Transverse colon (tissue), 4 donors: ENCODE data around the gene IKZF2. TPM values are rescaled to one million over a fixed set of nuclear protein-coding genes. Genes with fewer than 3 reads are reported as not detected.

Source experiments
- DNase-seq: peaks from one replicate; pipeline ENCODE4 v3.0.0-alpha.2; 2019
- H3K27ac ChIP-seq, 4 donors: fragments of 200-600 bp; sonication (generic); 2 replicates each; pipeline ENCODE4 v1.5.1; 2016 to 2018; ENCODE audit warnings: inconsistent platforms in 4 of 4
- H3K27me3 ChIP-seq: fragments of 200-600 bp; sonication (generic); 2 replicates; pipeline ENCODE4 v1.5.1; 2017; ENCODE audit warnings: inconsistent platforms
- H3K36me3 ChIP-seq, 4 donors: fragments of 200-600 bp; sonication (generic); 2 replicates each; pipeline ENCODE4 v1.5.1; 2017 to 2019; ENCODE audit warnings: inconsistent platforms in 4 of 4
- H3K4me1 ChIP-seq, 4 donors: fragments of 200-600 bp; sonication (generic); 2 replicates each; pipeline ENCODE4 v1.5.1; 2017 to 2020; ENCODE audit warnings: inconsistent platforms in 4 of 4
- H3K4me3 ChIP-seq, 4 donors: fragments of 200-600 bp; sonication (generic); 1 replicate in 1 of 4; 2 replicates in 3 of 4; pipeline versions ENCODE4 v1.5.1 to v1.6.1; 2017 to 2019; ENCODE audit warnings: inconsistent platforms in 4 of 4
- H3K9me3 ChIP-seq, 2 donors: fragments of 200-600 bp; sonication (generic); 2 replicates each; pipeline ENCODE4 v1.5.1; 2017 to 2019; ENCODE audit warnings: inconsistent platforms in 2 of 2
- EP300 ChIP-seq: sonication (generic); formaldehyde crosslinking; IDR thresholded peaks from one replicate; pipeline ENCODE4 v1.6.1; 2017; ENCODE audit warnings: antibody characterized with exemption, low read depth
- POLR2A ChIP-seq: fragments of 450-650 bp; IDR thresholded peaks from one replicate; pipeline ENCODE4 v1.6.1; 2016; ENCODE audit warnings: antibody characterized with exemption, mild to moderate bottlenecking, moderate library complexity
- POLR2AphosphoS5 ChIP-seq, 3 donors: sonication (generic); formaldehyde crosslinking; IDR thresholded peaks; one replicate each; pipeline ENCODE4 v1.6.1; 2016; ENCODE audit warnings: antibody characterized with exemption in 3 of 3
- WGBS, 2 donors: methylation state at CpG; one replicate each; pipeline ENCODE4 v1.1.5; 2018; ENCODE audit warnings: low coverage in 1 of 2; 5-methylcytosine and 5-hydroxymethylcytosine counted together
- in situ Hi-C, 4 donors: fragments of 200-750 bp; cut with MboI; loops; one replicate each; pipeline versions ENCODE4 v1.15.0 to v1.15.1; 2017; ENCODE audit warnings: low sequenced_read_pairs in 3 of 4, low pct_ligation_motif_present in 1 of 4, low pct_unique_long_range_greater_than_20kb in 1 of 4
- intact Hi-C: fragments of 100-400 bp; cut with DNase I; formaldehyde crosslinking; loops from one replicate; pipeline ENCODE4 v1.15.1; 2023; ENCODE audit warnings: low total_unique reads
- total RNA-seq, 4 donors: library from RNA; depleted of rRNA; stranded (reverse); fragments of >200 nt; gene quantifications; one replicate each; pipeline ENCODE4 v1.1.0, GENCODE V29; 2016
- TF ChIP-seq, protein P1 (sequence below), 5 experiments: fragments of 200-600 bp in 3 of 5; fragments of 450-650 bp in 2 of 5; sonication (generic) in 3 of 5; IDR thresholded peaks; 1 replicate in 2 of 5; 2 replicates in 3 of 5; pipeline ENCODE4 v1.5.1; 2016 to 2017; ENCODE audit warnings: antibody characterized with exemption in 5 of 5, inconsistent platforms in 3 of 5, mild to moderate bottlenecking in 2 of 5, moderate library complexity in 1 of 5

The IKZF2 gene
- total RNA-seq, 4 donors from 2014 or later: 1.8 to 15.6 (median 12.3) TPM

- TF ChIP-seq POLR2A (no peak), POLR2AphosphoS5 (IDR thresholded peaks at IDR 0.05) (no peak), EP300 (no peak)
- TF ChIP-seq, protein P1, sequence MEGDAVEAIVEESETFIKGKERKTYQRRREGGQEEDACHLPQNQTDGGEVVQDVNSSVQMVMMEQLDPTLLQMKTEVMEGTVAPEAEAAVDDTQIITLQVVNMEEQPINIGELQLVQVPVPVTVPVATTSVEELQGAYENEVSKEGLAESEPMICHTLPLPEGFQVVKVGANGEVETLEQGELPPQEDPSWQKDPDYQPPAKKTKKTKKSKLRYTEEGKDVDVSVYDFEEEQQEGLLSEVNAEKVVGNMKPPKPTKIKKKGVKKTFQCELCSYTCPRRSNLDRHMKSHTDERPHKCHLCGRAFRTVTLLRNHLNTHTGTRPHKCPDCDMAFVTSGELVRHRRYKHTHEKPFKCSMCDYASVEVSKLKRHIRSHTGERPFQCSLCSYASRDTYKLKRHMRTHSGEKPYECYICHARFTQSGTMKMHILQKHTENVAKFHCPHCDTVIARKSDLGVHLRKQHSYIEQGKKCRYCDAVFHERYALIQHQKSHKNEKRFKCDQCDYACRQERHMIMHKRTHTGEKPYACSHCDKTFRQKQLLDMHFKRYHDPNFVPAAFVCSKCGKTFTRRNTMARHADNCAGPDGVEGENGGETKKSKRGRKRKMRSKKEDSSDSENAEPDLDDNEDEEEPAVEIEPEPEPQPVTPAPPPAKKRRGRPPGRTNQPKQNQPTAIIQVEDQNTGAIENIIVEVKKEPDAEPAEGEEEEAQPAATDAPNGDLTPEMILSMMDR (IDR thresholded peaks at IDR 0.05): no peak
- no peak overlapping the region for H3K4me3 ChIP-seq
- WGBS, 2 donors: 88 to 100% methylated on average over 2 of the region's 2 CpGs
- H3K36me3 ChIP-seq: no peaks in the 10 kb centered on the region
- no peak for DNase-seq
- intact Hi-C loops: no loop called here
- no peaks in the 10 kb centered on the region for H3K9me3 ChIP-seq
- in situ Hi-C loops: no loop called here
- peaks cover 0 to 8% (median 0%) of the 10 kb centered on the region in 4 donors for H3K4me1 ChIP-seq
- H3K27ac ChIP-seq: no peak overlapping the region
- H3K27me3 ChIP-seq: no peaks in the 10 kb centered on the region
Observed at GRCh38 chr2:212998626-212999359, 152.6 kb downstream of the IKZF2 start.

GRCh38 chr2:212997526-212998020, 153.8 kb downstream of the IKZF2 start:
- no peak for DNase-seq
- WGBS, 2 donors: 68 to 75% methylated on average over 3 of the region's 3 CpGs
- H3K36me3 ChIP-seq: no peaks in the 10 kb centered on the region
- H3K27ac ChIP-seq: no peak overlapping the region
- intact Hi-C loops: no loop called here
- TF ChIP-seq EP300: no peak
- TF ChIP-seq POLR2AphosphoS5 (IDR thresholded peaks at IDR 0.05): no peak
- TF ChIP-seq, protein P1 (IDR thresholded peaks at IDR 0.05): no peak
- TF ChIP-seq POLR2A: no peak
- in situ Hi-C loops: no loop called here
- no peaks in the 10 kb centered on the region for H3K9me3 ChIP-seq
- no peak overlapping the region for H3K4me3 ChIP-seq
- peaks cover 0 to 8% (median 0%) of the 10 kb centered on the region in 4 donors for H3K4me1 ChIP-seq
- no peaks in the 10 kb centered on the region for H3K27me3 ChIP-seq

DNA sequence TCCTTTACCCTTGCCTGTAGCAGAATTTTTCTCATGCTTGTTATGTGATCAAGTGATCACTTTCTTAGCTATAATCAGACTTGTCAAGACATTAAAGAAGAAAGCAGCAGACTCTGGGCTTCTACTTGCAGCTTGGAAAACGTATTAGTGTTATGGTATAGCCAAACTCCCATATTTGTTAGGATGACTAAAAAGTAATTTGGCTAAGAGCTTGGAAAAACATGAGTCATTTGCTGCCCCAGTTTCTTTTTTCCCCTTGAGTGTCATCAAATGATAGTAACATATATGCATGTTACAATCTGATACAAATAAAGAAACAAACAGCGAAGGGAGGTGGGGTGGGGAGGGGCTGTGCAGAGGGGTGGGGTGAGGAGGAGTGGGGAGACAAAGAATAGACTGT, 155.5 kb downstream of the IKZF2 start:
- no peak for DNase-seq
- no peak overlapping the region for H3K4me3 ChIP-seq
- H3K9me3 ChIP-seq: no peaks in the 10 kb centered on the region
- no peaks in the 10 kb centered on the region for H3K36me3 ChIP-seq
- H3K27me3 ChIP-seq: no peaks in the 10 kb centered on the region
- TF ChIP-seq POLR2A (no peak), POLR2AphosphoS5 (IDR thresholded peaks at IDR 0.05) (no peak), EP300 (no peak)
- TF ChIP-seq, protein P1 (IDR thresholded peaks at IDR 0.05): no peak
- intact Hi-C loops: no loop called here
- 72 to 88% methylated on average over 2 of the region's 2 CpGs for WGBS, 2 donors
- no peak overlapping the region for H3K27ac ChIP-seq
- peaks cover 0 to 4% (median 0%) of the 10 kb centered on the region in 4 donors for H3K4me1 ChIP-seq
- in situ Hi-C loops: no loop called here

DNA sequence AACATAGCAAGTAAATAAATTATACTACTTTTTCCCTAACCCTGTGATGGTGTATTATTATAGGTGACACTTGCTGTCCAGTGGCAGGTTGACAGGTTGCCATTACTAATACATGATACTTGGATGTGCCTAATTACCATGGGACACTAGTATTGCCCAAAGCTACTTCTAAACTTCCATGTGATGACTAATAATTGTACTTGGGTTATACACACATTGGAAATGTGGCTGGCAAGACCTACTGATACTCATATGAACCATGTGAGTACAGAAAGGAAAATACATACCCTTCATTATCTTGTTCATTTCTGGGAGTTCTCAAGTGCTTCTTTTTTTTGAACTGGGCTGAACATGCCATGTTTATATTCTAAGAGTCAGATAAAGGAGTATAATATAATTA, 156.4 kb downstream of the IKZF2 start:
- intact Hi-C loops: no loop called here
- Histone ChIP-seq H3K27me3 (no peaks in the 10 kb centered on the region), H3K9me3 (no peaks in the 10 kb centered on the region), H3K4me3 (no peak overlapping the region), H3K27ac (no peak overlapping the region), H3K4me1 (no peaks in the 10 kb centered on the region), H3K36me3 (no peaks in the 10 kb centered on the region)
- TF ChIP-seq, protein P1 (IDR thresholded peaks at IDR 0.05): no peak
- no peak for TF ChIP-seq POLR2AphosphoS5 (IDR thresholded peaks at IDR 0.05)
- TF ChIP-seq EP300: no peak
- no peak for TF ChIP-seq POLR2A
- DNase-seq: no peak
- in situ Hi-C loops: no loop called here
